Fibroblast of skin of abdomen (primary cell): ENCODE data around the gene RPL32.
"Not testable (repeated sequence)": the region's sequence is repeated elsewhere in the genome, so short reads cannot be mapped to it uniquely, and the experiment has no call there.

Experiments used
- DNase-seq: peaks from one replicate; pipeline ENCODE4 v3.0.0-alpha.2; 2013

Gene RPL32

DNA sequence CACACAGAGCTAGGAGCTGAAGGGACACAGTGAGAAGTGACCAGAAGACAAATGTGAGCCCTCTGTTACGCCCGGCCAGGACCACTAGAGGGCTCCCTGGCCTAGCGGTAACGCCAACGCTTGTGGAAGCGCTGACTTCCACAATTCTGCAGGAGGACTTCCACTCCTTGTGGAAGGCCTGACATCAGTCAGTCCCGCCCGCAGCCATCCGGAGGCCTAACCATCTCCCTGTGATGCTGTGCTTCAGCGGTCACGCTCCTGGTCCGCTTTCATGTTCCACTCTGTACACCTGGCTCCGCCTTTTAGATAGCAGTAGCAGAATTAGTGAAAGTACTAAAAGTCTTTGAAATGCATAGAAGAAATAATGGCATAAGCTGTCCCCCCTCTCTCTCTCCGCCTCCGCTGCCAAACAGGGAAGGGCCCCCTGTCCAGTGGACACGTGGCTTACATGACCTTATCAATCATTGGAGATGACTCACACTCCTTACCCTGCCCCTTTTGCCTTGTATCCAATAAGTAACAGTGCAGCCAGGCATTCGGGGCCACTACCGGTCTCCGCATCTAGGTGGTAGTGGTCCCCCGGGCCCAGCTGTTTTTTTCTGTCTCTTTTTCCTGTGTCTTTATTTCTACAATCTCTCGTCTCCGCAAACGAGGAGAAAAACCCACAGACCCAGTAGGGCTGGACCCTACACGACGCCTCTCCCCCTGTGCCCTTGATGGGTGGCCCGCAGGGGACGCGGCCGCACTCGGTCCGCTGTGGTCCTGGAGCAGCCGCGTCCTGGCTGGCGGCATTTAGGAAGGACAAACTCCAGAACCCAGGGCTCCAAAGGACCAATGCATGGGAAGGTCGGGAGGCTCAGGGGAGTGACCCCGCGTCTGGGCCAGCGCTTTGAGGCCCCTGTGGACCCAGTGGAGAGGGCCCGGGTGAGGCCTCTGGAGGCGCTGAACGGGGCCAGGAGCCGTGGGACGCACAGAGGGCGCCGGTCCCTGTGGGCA lies 27.0 kb upstream of the RPL32 start:
- peak; percentile 84 for DNase-seq

DNA sequence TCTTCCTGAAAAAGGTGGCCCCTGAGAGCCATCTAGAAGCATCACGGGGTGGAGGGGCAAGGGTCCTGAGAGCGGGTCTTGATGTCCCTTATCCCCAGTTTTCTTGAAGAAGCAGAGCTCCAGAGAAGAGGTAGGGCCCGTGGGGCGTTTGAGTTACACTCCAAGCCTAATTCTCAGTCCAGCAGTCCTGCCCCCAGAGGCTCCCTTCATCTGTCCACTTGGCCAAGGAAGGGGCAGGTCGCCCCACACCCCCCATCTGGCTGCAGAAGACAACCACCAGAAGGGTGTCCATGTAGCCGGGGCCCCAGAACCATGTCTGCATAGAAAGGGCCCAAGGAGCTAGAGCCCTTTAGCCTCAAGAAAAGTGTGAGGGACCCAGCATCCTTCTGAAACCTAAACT lies 25.5 kb upstream of the RPL32 start:
- no peak for DNase-seq

DNA sequence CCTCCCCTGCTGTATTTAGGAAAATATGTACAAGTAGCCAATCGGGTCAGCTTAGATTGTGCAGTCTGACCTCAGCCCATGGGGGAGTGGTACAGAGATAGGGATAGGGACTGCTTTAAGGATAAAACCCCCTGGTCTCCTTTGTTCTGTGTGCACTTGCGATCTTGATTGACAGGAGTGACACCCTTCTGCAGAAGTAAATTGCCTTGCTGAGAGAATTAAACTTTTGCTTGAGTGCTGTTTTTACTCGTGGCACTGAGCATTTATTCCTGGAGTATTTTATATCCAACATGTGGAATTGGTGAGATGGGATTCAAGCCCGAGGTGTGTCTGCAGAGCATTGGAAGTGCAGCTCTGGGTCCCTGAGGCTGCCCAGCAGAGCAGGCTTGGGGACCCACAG lies 23.9 kb upstream of the RPL32 start:
- DNase-seq: no peak

DNA sequence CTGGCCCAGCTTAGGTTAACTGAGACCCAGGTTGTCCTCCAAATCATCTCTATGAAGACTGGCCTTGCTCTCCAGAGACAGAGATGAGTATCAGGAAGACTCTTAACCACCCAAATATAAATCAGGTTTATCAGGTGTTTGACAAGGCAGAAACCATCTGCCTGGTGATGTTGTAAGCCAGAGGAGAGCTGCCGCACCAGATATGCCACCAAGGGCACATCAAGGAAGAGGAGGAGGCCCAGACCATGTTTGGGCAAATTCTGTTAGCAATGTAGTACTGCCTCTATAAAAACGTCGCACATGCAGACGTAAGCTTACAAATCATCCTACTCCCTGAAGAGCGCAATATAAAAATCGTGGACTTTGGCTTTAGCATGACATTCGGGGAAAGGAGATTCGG lies 21.0 kb upstream of the RPL32 start:
- DNase-seq: no peak

DNA sequence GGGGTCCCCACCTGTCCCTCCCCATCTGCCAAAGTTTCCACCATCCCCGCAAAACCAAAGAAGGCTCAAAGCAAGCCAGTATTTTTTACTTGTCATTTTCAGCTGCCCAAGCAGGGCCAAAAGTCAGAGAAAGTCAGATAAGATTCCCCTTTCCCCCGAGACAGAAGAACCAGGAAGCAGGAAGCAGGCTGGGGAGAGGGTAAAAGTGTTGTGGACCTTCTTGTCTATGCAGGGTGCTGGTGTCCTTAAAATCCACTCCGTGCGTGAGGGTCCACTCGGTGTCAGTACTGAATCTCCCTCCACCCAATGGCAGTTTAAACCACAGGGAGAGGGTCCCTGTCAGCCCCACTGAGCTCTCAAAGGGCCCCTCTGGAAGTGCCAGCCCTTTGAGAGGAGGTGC lies 20.2 kb upstream of the RPL32 start:
- DNase-seq: no peak

DNA sequence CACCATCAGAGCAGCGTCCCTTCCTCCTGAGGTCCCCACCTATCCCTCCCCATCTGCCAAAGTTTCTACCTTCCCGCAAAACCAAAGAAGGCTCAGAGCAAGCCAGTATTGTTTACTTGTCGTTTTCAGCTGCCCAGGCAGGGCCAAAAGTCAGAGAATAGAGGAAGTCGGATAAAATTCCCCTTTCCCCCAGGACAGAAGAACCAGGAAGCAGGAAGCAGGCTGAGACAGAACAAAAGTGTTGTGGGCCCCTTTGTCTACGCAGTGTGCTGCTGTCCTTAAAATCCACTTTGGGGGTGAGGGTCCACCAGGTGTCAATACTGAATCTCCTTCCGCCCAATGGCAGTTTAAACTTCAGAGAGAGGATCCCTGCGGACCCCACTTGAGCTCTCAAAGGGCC lies 18.5 kb upstream of the RPL32 start:
- no peak for DNase-seq

- DNase-seq: no peak
Measured at GRCh38 chr3:12856626-12857025, 15.3 kb upstream of the RPL32 start.

DNA sequence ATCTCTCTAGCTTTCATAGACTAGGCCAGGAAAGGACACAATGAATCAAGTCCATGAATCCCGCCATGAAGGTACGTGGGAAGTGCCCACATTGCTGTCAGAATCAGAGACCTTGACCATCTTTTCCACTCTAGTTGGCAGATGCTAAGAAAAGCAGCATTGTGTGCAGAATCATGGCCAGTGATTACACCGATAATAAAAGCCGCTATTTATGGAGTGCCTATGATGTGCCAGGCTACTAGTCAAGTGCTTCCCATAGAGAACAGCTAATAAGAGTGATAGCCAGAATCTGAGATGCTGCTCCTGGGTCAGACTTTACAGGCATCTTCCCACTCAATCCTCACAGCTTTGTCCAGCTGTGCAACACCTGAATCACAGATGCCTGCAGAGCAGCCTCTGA lies 13.2 kb upstream of the RPL32 start:
- DNase-seq: no peak

- DNase-seq: not testable (repeated sequence)
Measured at GRCh38 chr3:12853847-12854246, 12.5 kb upstream of the RPL32 start.

GRCh38 chr3:12852201-12852600 lies 10.8 kb upstream of the RPL32 start:
- no peak for DNase-seq

DNA sequence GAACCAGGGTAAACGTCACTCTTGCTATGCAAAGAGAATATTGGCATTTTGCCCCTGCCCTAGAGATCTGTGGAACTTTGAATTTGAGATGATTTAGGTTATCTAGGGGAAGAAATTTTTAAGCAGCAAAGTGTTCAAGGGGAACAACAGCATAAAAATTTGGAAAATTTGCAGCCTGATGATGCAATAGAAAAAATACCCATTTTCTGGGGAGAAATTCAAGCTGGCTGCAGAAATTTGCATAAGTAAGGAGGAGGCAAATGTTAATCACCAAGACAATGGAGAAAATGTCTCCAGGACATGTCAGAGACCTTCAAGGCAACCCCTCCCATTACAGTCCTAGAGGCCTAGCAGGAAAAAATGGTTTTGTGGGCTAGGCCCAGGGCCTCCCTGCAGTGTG lies 4.4 kb upstream of the RPL32 start:
- DNase-seq: no peak

DNA sequence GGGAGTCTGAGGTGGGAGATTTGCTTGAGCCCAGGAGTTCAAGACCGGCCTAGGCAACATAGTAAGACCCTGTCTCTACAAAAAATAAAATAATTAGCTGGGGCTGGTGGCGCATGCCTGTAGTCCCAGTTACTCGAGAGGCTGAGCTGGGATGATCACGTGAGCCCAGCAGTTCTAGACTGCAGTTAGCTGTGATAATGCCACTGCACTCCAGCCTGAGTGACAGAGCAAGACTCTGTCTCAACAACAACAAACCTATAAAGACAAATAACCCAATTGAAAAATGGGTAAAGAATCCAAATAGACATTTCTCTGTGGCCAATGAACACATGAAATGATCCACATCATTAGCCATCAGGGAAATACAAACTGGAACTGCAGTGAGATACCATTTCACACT lies 1.1 kb upstream of the RPL32 start:
- DNase-seq: no peak

DNA sequence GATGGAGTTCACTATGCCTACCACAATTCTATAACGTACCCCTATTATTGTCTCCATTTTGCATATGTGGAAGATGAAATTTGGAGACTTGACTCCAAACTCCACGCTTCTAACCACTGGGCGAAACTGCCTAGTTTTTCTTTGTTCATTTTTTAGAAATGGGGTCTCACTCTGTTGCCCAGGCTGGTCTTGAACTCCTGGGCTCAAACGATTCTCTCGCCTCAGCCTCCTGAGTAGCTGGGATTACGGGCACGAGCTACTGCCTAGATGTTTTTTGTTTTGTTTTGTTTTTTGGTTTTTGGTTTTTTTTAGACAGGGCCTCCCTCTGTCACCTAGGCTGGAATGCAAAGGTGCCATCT lies 584 bp upstream of the RPL32 start:
- no peak for DNase-seq

GRCh38 chr3:12840591-12841148 lies 695 bp downstream of the RPL32 start:
- DNase-seq: no peak

DNA sequence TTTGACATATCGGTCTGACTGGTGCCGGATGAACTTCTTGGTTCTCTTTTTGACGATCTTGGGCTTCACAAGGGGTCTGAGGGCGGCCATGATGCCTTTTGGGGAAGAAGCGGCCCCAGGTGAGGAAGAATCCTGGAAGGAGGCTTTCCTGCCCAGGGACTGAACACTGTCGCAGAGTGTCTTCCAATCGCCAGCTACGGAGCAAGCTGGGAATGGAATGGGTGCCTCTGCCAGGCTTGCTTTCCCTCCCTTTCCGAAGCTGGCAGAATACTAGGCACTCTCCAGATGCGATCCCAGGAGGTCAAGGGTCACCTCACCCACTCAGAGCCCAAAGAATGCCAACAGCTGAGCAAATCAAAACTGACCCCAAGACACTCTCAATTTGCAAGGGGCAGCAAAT lies 1.2 kb downstream of the RPL32 start:
- DNase-seq: not testable (repeated sequence)

GRCh38 chr3:12839156-12839946 lies 2.0 kb downstream of the RPL32 start:
- DNase-seq: no peak

GRCh38 chr3:12838179-12838965 lies 3.0 kb downstream of the RPL32 start:
- DNase-seq: peak; percentile 26

DNA sequence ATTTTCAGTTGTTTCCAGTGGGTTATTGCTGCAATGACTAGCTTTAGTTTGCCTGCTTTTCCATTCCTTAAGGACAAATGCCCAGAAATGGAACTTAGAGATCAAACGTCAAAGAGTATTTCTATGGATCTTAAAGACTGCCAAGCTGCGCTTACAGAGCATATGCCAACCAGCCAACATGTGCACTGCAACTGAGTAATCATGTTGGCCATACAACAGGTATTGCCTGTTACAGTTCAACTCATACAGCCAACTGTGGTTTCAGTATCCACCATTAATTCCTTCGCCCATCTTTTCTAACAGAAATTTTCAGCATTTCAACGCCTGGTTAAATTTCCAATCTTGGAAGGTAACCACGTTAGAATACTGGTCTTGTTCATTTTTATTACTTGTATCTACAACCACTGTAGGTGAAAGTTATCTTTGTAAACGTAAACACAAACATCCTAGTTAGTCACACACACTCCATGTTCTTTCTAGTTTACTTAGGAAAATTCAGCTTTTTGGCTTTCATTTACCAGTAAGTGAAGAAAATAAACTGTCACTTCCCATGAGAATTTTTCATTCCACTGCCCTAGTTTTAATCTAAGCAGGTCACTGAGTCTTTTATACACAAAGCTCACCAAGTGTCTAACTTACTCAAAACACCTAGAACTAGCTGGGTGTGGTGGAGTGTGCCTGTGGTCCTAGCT lies 3.9 kb downstream of the RPL32 start:
- no peak for DNase-seq

GRCh38 chr3:12835052-12835665 lies 6.2 kb downstream of the RPL32 start:
- DNase-seq: no peak

DNA sequence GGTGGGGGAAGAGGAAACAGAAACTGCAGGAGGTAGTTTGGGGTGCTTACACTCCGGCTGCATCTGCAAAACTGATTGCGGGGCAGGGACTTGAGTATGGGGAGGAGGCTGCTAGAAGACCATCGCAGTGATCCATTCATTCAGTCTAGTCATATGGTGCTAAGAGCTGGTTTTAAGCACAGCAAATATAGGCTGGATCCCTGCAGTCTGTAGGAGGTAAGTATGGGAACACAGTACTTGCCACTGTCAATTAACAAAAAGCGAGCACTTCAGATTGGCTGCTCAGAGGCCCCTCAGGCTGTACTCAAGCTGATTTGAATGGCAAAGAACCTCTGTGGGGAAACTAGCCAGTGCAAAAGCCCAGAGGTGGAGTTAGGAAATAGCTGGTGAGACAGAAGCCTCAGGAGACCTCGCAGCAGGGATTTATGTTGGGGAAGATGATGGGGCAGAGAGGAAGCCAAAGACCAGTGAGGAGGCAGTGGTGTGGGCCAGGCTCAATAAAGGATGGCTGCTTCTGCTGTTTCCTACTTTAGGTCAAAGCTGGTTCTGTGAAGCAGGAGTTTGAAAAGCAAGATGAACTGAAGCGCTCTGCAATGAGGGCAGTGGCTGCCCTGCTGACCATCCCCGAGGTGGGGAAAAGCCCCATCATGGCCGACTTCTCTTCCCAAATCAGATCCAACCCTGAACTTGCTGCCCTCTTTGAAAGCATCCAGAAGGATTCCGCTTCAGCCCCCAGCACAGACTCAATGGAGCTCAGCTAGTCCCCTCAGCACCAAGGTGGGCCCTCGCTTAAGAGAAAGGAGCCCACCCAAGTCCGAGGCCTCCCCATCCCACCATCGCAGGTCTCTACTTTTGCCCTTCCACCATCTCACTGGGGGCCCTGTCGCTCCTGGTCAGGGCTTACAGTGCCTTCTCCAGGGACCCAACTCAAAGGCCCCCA lies 7.9 kb downstream of the RPL32 start:
- DNase-seq: no peak
